ENCODE measurements around the gene PHEX. TPM values are rescaled to one million over a fixed set of nuclear protein-coding genes. Genes with fewer than 3 reads are reported as not detected.

The PHEX gene
- polyA plus RNA-seq, 1 donor (not counting 4 experiments of a cell fraction or from before 2014, with no cell fraction given) = 0.80 TPM

GRCh38 chrX:22171287-22172060 is 139.3 kb downstream of the PHEX start:
- no peaks in the 10 kb centered on the region for H3K36me3 ChIP-seq (ENCODE audit: control insufficient read depth in 2 of 2, extremely low read depth in 1 of 2, insufficient read depth in 2 of 2, low read length in 2 of 2)
- H2AFZ ChIP-seq (ENCODE audit: control insufficient read depth, low read length) = no peak overlapping the region
- no peaks in the 10 kb centered on the region for H3K4me1 ChIP-seq (ENCODE audit: control insufficient read depth, extremely low read depth, insufficient read depth, low read length)
- H3K27me3 ChIP-seq (ENCODE audit: control insufficient read depth, extremely low read depth, insufficient read depth, low read length) = no peaks in the 10 kb centered on the region
- H3K79me2 ChIP-seq (ENCODE audit: control insufficient read depth, insufficient read depth, low read length) = no peaks in the 10 kb centered on the region
- FAIRE-seq (no peak), DNase-seq (ENCODE audit: low read depth, low spot score) (no peak)
- no peaks in the 10 kb centered on the region for H3K9me3 ChIP-seq (ENCODE audit: control insufficient read depth, low read depth, low read length)
- no peak overlapping the region for H3K4me3 ChIP-seq (ENCODE audit: control insufficient read depth in 2 of 3, extremely low read depth in 1 of 3, insufficient read depth in 2 of 3, low read depth in 1 of 3, low read length in 3 of 3)
- TF ChIP-seq EZH2 (IDR thresholded peaks at IDR 0.05; ENCODE audit: low read length) (no peak), CTCF (optimal IDR thresholded peaks at IDR 0.05 in 1 of 3, IDR thresholded peaks at IDR 0.05 in 1 of 3, conservative IDR thresholded peaks at IDR 0.05 in 1 of 3; ENCODE audit: extremely low read depth in 1 of 3, insufficient read depth in 2 of 3, low read length in 3 of 3) (no peak)
- dilution Hi-C loops (cut with MboI; ENCODE audit: extremely low pct_ligation_motif_present, low sequenced_read_pairs) = no loop called here
- H4K20me1 ChIP-seq (ENCODE audit: control insufficient read depth, extremely low read depth, insufficient read depth, low read length) = no peaks in the 10 kb centered on the region
- H3K4me2 ChIP-seq (ENCODE audit: control insufficient read depth, extremely low read depth, insufficient read depth, low read depth, low read length) = no peak overlapping the region
- H3K27ac ChIP-seq (ENCODE audit: control insufficient read depth, insufficient read depth, low read length) = no peak overlapping the region
- no peaks in the 10 kb centered on the region for H3K9me1 ChIP-seq (ENCODE audit: control insufficient read depth, extremely low read depth, insufficient read depth, low read length)
- H3K9ac ChIP-seq (ENCODE audit: control insufficient read depth, extremely low read depth, insufficient read depth, low read length) = no peak overlapping the region

- no peak overlapping the region for H3K27ac ChIP-seq (ENCODE audit: control insufficient read depth, insufficient read depth, low read length)
- no peaks in the 10 kb centered on the region for H3K79me2 ChIP-seq (ENCODE audit: control insufficient read depth, insufficient read depth, low read length)
- H3K9me1 ChIP-seq (ENCODE audit: control insufficient read depth, extremely low read depth, insufficient read depth, low read length) = no peaks in the 10 kb centered on the region
- H2AFZ ChIP-seq (ENCODE audit: control insufficient read depth, low read length) = no peak overlapping the region
- H3K9ac ChIP-seq (ENCODE audit: control insufficient read depth, extremely low read depth, insufficient read depth, low read length) = no peak overlapping the region
- TF ChIP-seq EZH2 (IDR thresholded peaks at IDR 0.05; ENCODE audit: low read length) (no peak), CTCF (optimal IDR thresholded peaks at IDR 0.05 in 1 of 3, IDR thresholded peaks at IDR 0.05 in 1 of 3, conservative IDR thresholded peaks at IDR 0.05 in 1 of 3; ENCODE audit: extremely low read depth in 1 of 3, insufficient read depth in 2 of 3, low read length in 3 of 3) (no peak)
- no peak for DNase-seq (ENCODE audit: low read depth, low spot score)
- H4K20me1 ChIP-seq (ENCODE audit: control insufficient read depth, extremely low read depth, insufficient read depth, low read length) = no peaks in the 10 kb centered on the region
- no peak for FAIRE-seq
- H3K4me2 ChIP-seq (ENCODE audit: control insufficient read depth, extremely low read depth, insufficient read depth, low read depth, low read length) = no peak overlapping the region
- no peaks in the 10 kb centered on the region for H3K9me3 ChIP-seq (ENCODE audit: control insufficient read depth, low read depth, low read length)
- dilution Hi-C loops (cut with MboI; ENCODE audit: extremely low pct_ligation_motif_present, low sequenced_read_pairs) = no loop called here
- H3K36me3 ChIP-seq (ENCODE audit: control insufficient read depth in 2 of 2, extremely low read depth in 1 of 2, insufficient read depth in 2 of 2, low read length in 2 of 2) = no peaks in the 10 kb centered on the region
- H3K4me3 ChIP-seq (ENCODE audit: control insufficient read depth in 2 of 3, extremely low read depth in 1 of 3, insufficient read depth in 2 of 3, low read depth in 1 of 3, low read length in 3 of 3) = no peak overlapping the region
- no peaks in the 10 kb centered on the region for H3K4me1 ChIP-seq (ENCODE audit: control insufficient read depth, extremely low read depth, insufficient read depth, low read length)
- no peaks in the 10 kb centered on the region for H3K27me3 ChIP-seq (ENCODE audit: control insufficient read depth, extremely low read depth, insufficient read depth, low read length)
Measured at GRCh38 chrX:22173966-22174365, 141.8 kb downstream of the PHEX start.
